GM23338 (cell line): ENCODE data around the gene FBXO2. TPM values are rescaled to one million over a fixed set of nuclear protein-coding genes. Genes with fewer than 3 reads are reported as not detected.

ENCODE experiments used
- ATAC-seq: fragments of 200-7000 bp; cut with Tn5 transposase; 3 replicates; pipeline ENCODE4 v1.9.1; 2020
- DNase-seq: peaks from one replicate; pipeline ENCODE4 v3.0.0-alpha.2; 2015; ENCODE audit warnings: low spot score
- H2AFZ ChIP-seq: fragments of 200-600 bp; sonication (generic); 2 replicates; pipeline ENCODE4 v1.8.0; 2016; ENCODE audit warnings: antibody characterized with exemption, mild to moderate bottlenecking, moderate library complexity
- H3F3A ChIP-seq: fragments of 200-600 bp; sonication (generic); replicated peaks from 2 replicates; pipeline ENCODE4 v1.8.0; 2017; ENCODE audit warnings: antibody characterized with exemption, mixed run types, low read depth
- H3K27ac ChIP-seq: fragments of 200-600 bp; sonication (generic); 2 replicates; pipeline ENCODE4 v1.6.1; 2016; ENCODE audit warnings: low read depth
- H3K27me3 ChIP-seq: fragments of 200-600 bp; sonication (generic); 2 replicates; pipeline ENCODE4 v1.8.0; 2016; ENCODE audit warnings: mild to moderate bottlenecking, mixed run types, moderate library complexity; ENCODE audit not compliant: insufficient read depth
- H3K36me3 ChIP-seq: fragments of 200-600 bp; sonication (generic); 2 replicates; pipeline ENCODE4 v1.8.0; 2016; ENCODE audit warnings: mild to moderate bottlenecking; ENCODE audit not compliant: insufficient read depth
- H3K4me1 ChIP-seq: fragments of 200-600 bp; sonication (generic); 2 replicates; pipeline ENCODE4 v1.8.0; 2016; ENCODE audit warnings: mild to moderate bottlenecking, moderate library complexity; ENCODE audit not compliant: insufficient read depth
- H3K4me2 ChIP-seq: fragments of 200-600 bp; sonication (generic); 2 replicates; pipeline ENCODE4 v1.7.1; 2017; ENCODE audit warnings: mixed run types
- H3K4me3 ChIP-seq: fragments of 200-600 bp; sonication (generic); 2 replicates; pipeline ENCODE4 v1.6.1; 2016; ENCODE audit warnings: mixed run types
- H3K79me2 ChIP-seq: fragments of 200-600 bp; sonication (generic); replicated peaks from 2 replicates; pipeline ENCODE4 v1.8.0; 2017; ENCODE audit warnings: mild to moderate bottlenecking; ENCODE audit not compliant: insufficient read depth
- H3K9me2 ChIP-seq: fragments of 200-600 bp; sonication (generic); 2 replicates; pipeline ENCODE4 v1.8.0; 2017; ENCODE audit not compliant: insufficient read depth
- H4K20me1 ChIP-seq: fragments of 200-600 bp; sonication (generic); replicated peaks from 2 replicates; pipeline ENCODE4 v1.8.0; 2017; ENCODE audit warnings: mild to moderate bottlenecking; ENCODE audit not compliant: insufficient read depth
- H3K27ac Mint-ChIP-seq: 2 replicates; pipeline ENCODE4 v1.8.0; 2020; ENCODE audit warnings: inconsistent platforms, mild to moderate bottlenecking, moderate library complexity, mixed read lengths
- H3K27me3 Mint-ChIP-seq: 3 replicates; pipeline ENCODE4 v1.8.0; 2022; ENCODE audit warnings: low read depth, mild to moderate bottlenecking, moderate library complexity, mixed read lengths, inconsistent platforms; ENCODE audit not compliant: insufficient read depth, poor library complexity
- H3K36me3 Mint-ChIP-seq: 3 replicates; pipeline ENCODE4 v1.8.0; 2021; ENCODE audit warnings: low read depth, mild to moderate bottlenecking, inconsistent platforms, moderate library complexity, mixed read lengths
- H3K4me1 Mint-ChIP-seq: 3 replicates; pipeline ENCODE4 v1.8.0; 2020; ENCODE audit warnings: mild to moderate bottlenecking, inconsistent platforms, mixed read lengths
- H3K4me3 Mint-ChIP-seq: 3 replicates; pipeline ENCODE4 v1.8.0; 2021; ENCODE audit warnings: moderate library complexity, mild to moderate bottlenecking, inconsistent platforms, mixed read lengths
- H3K9me3 Mint-ChIP-seq: 3 replicates; pipeline ENCODE4 v1.8.0; 2020; ENCODE audit warnings: moderate library complexity, mild to moderate bottlenecking, inconsistent platforms, mixed read lengths
- CREB1 ChIP-seq: fragments of 250-450 bp; sonication (Bioruptor Pico); IDR thresholded peaks from 2 replicates; pipeline ENCODE4 v1.5.0; 2020; ENCODE audit warnings: low read depth, mild to moderate bottlenecking, moderate library complexity
- EZH2 ChIP-seq: fragments of 200-600 bp; sonication (generic); IDR thresholded peaks from one replicate; pipeline ENCODE4 v1.8.0; 2017; ENCODE audit warnings: antibody characterized with exemption, mild to moderate bottlenecking, low read depth; ENCODE audit not compliant: unreplicated experiment
- EZH2phosphoT487 ChIP-seq: fragments of 200-600 bp; sonication (generic); IDR thresholded peaks from one replicate; pipeline ENCODE4 v1.8.1; 2018; ENCODE audit warnings: antibody characterized with exemption; ENCODE audit not compliant: unreplicated experiment
- JUNB ChIP-seq: IDR thresholded peaks from one replicate; pipeline ENCODE4 v1.6.1; 2016; ENCODE audit warnings: antibody characterized with exemption; ENCODE audit not compliant: unreplicated experiment
- POLR2AphosphoS5 ChIP-seq: IDR thresholded peaks from 2 replicates; pipeline ENCODE4 v1.6.1; 2016; ENCODE audit warnings: antibody characterized with exemption, low read depth
- STAT1 ChIP-seq: IDR thresholded peaks from one replicate; pipeline ENCODE4 v1.6.1; 2016; ENCODE audit warnings: antibody characterized with exemption; ENCODE audit not compliant: unreplicated experiment
- ZNF114 ChIP-seq: fragments of 250-450 bp; sonication (Bioruptor Pico); IDR thresholded peaks from 2 replicates; pipeline ENCODE4 v1.5.0; 2020; ENCODE audit warnings: mild to moderate bottlenecking, moderate library complexity
- ZNF331 ChIP-seq: fragments of 250-450 bp; sonication (Bioruptor Pico); IDR thresholded peaks from 2 replicates; pipeline ENCODE4 v1.5.0; 2020; ENCODE audit warnings: low read depth, mild to moderate bottlenecking, moderate library complexity
- polyA plus RNA-seq: library from polyadenylated mRNA; unstranded; fragments of >200 nt; fragmentation: Nextera tagmentation; extraction: Ambion mirVana; gene quantifications from 2 replicates; pipeline ENCODE4 v1.2.1, GENCODE V29; 2016
- total RNA-seq: library from RNA; depleted of rRNA; stranded (reverse); fragments of >200 nt; shearing (Covaris generic); gene quantifications from 2 replicates; pipeline ENCODE4 v1.2.3, GENCODE V29; 2014
- TF ChIP-seq, protein P1 (sequence below): fragments of 250-450 bp; sonication (Bioruptor Pico); IDR thresholded peaks from 2 replicates; pipeline ENCODE4 v1.5.0; 2020; ENCODE audit warnings: mild to moderate bottlenecking, moderate library complexity
- TF ChIP-seq, protein P2 (sequence below), 2 experiments: fragments of 200-600 bp in 1 of 2; sonication (generic) in 1 of 2; conservative IDR thresholded peaks; 2 replicates each; pipeline versions ENCODE4 v1.5.1 to v1.6.1; 2016 to 2017; ENCODE audit warnings: antibody characterized with exemption in 2 of 2, low read depth in 2 of 2, mild to moderate bottlenecking in 2 of 2, moderate library complexity in 1 of 2
- TF ChIP-seq, protein P3 (sequence below): IDR thresholded peaks from 2 replicates; pipeline ENCODE4 v1.6.1; 2016; ENCODE audit warnings: antibody characterized with exemption

The FBXO2 gene
- total and polyA plus RNA-seq, 2 experiments from 2014 or later = 44.4 to 84.6 TPM

DNA sequence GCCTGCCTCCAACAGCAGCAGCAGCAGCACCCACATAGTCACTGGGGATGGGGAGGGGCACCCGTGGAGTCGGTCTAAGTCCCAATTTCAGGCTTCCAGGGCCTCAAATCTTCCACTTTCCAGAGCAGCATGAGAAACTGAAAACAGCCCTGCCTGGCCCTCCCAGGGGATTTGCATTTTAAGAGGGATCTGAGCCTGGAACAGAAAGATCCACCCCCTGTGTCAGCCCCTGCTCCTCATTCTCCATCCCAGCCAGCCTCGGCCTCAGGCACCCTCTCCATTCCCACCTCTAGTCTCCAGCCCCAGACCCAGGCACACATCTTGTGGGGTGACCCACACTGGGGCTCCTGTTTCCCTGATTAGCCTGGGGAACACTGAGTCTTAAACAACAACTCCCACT, 51.8 kb downstream of the FBXO2 start (continued):
- TF ChIP-seq CREB1 (CRISPR knock-in tag) (no peak), ZNF331 (CRISPR knock-in tag) (no peak), JUNB (no peak)
- TF ChIP-seq, protein P1, sequence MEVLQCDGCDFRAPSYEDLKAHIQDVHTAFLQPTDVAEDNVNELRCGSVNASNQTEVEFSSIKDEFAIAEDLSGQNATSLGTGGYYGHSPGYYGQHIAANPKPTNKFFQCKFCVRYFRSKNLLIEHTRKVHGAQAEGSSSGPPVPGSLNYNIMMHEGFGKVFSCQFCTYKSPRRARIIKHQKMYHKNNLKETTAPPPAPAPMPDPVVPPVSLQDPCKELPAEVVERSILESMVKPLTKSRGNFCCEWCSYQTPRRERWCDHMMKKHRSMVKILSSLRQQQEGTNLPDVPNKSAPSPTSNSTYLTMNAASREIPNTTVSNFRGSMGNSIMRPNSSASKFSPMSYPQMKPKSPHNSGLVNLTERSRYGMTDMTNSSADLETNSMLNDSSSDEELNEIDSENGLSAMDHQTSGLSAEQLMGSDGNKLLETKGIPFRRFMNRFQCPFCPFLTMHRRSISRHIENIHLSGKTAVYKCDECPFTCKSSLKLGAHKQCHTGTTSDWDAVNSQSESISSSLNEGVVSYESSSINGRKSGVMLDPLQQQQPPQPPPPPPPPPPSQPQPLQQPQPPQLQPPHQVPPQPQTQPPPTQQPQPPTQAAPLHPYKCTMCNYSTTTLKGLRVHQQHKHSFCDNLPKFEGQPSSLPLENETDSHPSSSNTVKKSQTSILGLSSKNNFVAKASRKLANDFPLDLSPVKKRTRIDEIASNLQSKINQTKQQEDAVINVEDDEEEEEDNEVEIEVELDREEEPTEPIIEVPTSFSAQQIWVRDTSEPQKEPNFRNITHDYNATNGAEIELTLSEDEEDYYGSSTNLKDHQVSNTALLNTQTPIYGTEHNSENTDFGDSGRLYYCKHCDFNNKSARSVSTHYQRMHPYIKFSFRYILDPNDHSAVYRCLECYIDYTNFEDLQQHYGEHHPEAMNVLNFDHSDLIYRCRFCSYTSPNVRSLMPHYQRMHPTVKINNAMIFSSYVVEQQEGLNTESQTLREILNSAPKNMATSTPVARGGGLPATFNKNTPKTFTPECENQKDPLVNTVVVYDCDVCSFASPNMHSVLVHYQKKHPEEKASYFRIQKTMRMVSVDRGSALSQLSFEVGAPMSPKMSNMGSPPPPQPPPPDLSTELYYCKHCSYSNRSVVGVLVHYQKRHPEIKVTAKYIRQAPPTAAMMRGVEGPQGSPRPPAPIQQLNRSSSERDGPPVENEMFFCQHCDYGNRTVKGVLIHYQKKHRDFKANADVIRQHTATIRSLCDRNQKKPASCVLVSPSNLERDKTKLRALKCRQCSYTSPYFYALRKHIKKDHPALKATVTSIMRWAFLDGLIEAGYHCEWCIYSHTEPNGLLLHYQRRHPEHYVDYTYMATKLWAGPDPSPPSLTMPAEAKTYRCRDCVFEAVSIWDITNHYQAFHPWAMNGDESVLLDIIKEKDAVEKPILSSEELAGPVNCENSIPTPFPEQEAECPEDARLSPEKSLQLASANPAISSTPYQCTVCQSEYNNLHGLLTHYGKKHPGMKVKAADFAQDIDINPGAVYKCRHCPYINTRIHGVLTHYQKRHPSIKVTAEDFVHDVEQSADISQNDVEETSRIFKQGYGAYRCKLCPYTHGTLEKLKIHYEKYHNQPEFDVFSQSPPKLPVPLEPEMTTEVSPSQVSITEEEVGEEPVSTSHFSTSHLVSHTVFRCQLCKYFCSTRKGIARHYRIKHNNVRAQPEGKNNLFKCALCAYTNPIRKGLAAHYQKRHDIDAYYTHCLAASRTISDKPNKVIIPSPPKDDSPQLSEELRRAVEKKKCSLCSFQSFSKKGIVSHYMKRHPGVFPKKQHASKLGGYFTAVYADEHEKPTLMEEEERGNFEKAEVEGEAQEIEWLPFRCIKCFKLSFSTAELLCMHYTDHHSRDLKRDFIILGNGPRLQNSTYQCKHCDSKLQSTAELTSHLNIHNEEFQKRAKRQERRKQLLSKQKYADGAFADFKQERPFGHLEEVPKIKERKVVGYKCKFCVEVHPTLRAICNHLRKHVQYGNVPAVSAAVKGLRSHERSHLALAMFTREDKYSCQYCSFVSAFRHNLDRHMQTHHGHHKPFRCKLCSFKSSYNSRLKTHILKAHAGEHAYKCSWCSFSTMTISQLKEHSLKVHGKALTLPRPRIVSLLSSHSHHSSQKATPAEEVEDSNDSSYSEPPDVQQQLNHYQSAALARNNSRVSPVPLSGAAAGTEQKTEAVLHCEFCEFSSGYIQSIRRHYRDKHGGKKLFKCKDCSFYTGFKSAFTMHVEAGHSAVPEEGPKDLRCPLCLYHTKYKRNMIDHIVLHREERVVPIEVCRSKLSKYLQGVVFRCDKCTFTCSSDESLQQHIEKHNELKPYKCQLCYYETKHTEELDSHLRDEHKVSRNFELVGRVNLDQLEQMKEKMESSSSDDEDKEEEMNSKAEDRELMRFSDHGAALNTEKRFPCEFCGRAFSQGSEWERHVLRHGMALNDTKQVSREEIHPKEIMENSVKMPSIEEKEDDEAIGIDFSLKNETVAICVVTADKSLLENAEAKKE = no peak

GRCh38 chr1:11600836-11601235, 53.4 kb downstream of the FBXO2 start:
- Mint-ChIP-seq H3K4me1 (peaks cover 13% of the 10 kb centered on the region), H3K9me3 (no peaks in the 10 kb centered on the region), H3K27ac (no peak overlapping the region), H3K4me3 (no peak overlapping the region), H3K27me3 (peaks cover 5% of the 10 kb centered on the region), H3K36me3 (no peaks in the 10 kb centered on the region)
- no peak overlapping the region for H3K27ac ChIP-seq
- no peaks in the 10 kb centered on the region for H3K79me2 ChIP-seq
- no peaks in the 10 kb centered on the region for H4K20me1 ChIP-seq
- H3K9me2 ChIP-seq = no peaks in the 10 kb centered on the region
- no peak for DNase-seq
- H3K36me3 ChIP-seq = no peaks in the 10 kb centered on the region
- no peaks in the 10 kb centered on the region for H3F3A ChIP-seq
- no peaks in the 10 kb centered on the region for H3K4me1 ChIP-seq
- H3K4me2 ChIP-seq = no peak overlapping the region
- H2AFZ ChIP-seq = no peak overlapping the region
- no peak for ATAC-seq
- H3K4me3 ChIP-seq = no peak overlapping the region
- no peaks in the 10 kb centered on the region for H3K27me3 ChIP-seq
- TF ChIP-seq, protein P2, sequence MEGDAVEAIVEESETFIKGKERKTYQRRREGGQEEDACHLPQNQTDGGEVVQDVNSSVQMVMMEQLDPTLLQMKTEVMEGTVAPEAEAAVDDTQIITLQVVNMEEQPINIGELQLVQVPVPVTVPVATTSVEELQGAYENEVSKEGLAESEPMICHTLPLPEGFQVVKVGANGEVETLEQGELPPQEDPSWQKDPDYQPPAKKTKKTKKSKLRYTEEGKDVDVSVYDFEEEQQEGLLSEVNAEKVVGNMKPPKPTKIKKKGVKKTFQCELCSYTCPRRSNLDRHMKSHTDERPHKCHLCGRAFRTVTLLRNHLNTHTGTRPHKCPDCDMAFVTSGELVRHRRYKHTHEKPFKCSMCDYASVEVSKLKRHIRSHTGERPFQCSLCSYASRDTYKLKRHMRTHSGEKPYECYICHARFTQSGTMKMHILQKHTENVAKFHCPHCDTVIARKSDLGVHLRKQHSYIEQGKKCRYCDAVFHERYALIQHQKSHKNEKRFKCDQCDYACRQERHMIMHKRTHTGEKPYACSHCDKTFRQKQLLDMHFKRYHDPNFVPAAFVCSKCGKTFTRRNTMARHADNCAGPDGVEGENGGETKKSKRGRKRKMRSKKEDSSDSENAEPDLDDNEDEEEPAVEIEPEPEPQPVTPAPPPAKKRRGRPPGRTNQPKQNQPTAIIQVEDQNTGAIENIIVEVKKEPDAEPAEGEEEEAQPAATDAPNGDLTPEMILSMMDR (conservative IDR thresholded peaks at IDR 0.05; ENCODE audit: low read depth in 2 of 2) = no peak
- TF ChIP-seq CREB1 (CRISPR knock-in tag) (no peak), POLR2AphosphoS5 (no peak), ZNF114 (CRISPR knock-in tag) (no peak), STAT1 (no peak), EZH2phosphoT487 (no peak), EZH2 (no peak)
- TF ChIP-seq, protein P3, sequence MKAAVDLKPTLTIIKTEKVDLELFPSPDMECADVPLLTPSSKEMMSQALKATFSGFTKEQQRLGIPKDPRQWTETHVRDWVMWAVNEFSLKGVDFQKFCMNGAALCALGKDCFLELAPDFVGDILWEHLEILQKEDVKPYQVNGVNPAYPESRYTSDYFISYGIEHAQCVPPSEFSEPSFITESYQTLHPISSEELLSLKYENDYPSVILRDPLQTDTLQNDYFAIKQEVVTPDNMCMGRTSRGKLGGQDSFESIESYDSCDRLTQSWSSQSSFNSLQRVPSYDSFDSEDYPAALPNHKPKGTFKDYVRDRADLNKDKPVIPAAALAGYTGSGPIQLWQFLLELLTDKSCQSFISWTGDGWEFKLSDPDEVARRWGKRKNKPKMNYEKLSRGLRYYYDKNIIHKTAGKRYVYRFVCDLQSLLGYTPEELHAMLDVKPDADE = no peak
